22Rv1 (cell line): ENCODE results near the gene BHLHE40.

ENCODE experiments used
- CTCF ChIP-seq: fragments of 450-650 bp; IDR thresholded peaks from 2 replicates; pipeline ENCODE4 v1.5.1; 2017; ENCODE audit warnings: mild to moderate bottlenecking
- ZFX ChIP-seq: fragments of 450-650 bp; IDR thresholded peaks from 2 replicates; pipeline ENCODE4 v1.6.1; 2017; ENCODE audit warnings: antibody characterized with exemption, borderline replicate concordance

DNA sequence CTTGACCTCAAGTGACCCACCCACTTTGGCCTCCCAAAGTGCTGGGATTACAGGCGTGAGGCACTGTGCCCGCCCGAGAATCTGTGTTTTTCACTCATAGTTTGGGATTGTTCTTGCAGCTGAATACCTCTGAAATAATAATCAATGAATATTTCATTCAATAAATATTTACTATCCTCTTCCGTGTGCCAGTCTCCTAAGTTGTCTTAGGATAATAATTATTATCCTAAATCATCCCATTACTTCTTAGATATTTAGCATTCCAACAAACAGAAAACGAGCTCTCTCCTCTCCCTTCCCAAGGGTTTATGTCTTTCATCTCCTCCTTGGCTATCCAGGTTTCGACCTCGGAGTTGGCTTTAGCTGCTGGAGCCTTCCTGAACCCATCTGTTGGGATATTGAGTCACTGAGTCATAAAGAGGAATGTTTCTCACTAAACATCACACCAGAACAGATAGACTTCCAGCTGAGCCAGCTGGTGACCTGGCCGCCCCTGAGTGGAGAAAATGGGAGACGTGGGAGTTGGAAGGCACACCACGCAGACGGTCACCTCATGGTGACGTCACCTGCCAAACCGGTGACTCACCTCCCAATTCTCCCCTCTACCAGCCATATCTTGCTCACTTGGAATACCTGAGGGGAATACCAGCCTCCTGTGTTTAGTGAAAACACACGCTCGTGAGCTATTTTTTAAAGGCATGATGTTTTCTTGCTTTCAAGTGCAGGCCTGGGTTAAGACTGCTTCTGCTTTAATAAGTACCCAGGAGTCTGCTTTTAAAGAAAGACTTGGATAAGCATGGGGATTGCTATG lies 43.9 kb downstream of the BHLHE40 start:
- no peak for TF ChIP-seq CTCF
- no peak for TF ChIP-seq ZFX
